Activated CD4-positive, alpha-beta T cell treated with anti-CD3 and anti-CD28 coated beads, Interleukin-2, amount 50 U/mL, for 1 hour (primary cell): ENCODE results near the gene FGF2.
A peak's percentile ranks its signal among the peaks of the same experiment; 100 is the strongest.

Experiments
- DNase-seq: peaks from one replicate; pipeline ENCODE4 v3.0.0-alpha.2; 2020

Gene FGF2

DNA sequence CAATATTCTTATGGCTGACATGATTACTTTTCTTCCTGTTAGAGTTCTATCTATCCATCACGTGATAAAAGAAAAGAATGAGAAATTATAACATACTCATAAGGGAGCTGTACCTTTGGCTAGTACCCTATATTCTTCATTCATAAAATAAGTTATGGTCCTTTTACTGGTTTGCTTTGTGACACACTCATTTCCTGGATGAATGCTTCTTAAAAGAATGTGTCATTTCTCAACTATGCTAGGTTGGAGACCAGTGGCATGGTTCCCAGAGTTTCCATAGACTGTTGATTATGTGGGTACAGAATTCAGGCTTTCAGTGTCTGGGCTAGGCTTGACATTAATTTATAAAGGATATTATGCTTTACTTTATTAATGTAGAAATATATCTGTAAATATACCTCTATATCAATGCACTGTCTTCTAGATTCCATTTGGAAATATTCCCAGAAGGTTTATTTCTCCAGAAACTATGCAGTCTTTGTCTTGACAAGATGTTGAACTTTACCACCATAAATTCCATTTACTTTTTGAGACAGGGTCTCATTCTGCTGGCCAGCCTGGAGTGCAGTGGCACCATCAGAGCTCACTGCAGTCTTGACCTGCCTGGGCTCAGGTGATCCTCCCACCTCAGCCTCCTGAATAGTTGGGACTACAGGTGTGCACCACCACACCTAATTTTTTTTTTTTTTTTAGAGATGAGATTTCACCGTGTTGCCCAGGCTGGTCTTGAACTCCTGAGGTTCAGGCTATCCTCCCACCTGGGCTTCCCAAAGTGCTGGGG is 71.9 kb downstream of the FGF2 start:
- DNase-seq = no peak

DNA sequence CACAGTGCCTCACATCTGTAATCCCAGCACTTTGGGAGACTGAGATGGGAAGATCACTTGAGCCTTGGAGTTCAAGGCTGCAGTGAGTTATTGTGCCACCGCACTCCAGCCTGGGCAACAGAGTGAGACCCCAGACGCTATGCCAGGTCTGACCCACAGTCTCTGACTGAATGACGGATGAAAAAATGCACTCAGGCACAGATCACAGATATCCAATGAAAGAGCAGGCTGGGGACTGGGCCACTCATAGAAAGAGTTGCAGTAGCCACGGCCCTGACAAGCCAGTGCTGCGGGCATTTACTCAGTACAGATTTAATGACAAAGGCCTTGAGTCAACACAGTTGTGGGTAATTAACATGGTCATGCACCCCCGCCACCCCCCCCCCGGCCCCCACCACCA is 73.1 kb downstream of the FGF2 start:
- no peak for DNase-seq

DNA sequence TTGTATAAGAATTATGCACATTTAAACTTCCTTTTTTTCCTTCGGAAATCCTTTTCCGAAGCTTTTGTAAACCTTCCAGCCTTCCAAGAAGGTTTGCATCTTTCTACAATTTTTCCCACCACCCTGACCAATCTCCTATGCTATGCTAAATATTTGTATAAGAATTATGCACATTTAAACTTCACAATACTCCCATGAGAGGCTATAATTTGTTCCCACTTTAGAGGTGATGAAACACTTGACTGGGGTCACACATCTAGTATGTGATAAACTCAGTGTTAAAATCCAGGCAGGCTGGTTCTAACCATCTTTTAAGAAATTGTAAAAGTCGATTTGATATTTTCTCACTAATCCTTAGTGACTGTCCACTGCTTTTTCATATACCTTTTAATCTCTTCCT is 73.7 kb downstream of the FGF2 start:
- DNase-seq = no peak

DNA sequence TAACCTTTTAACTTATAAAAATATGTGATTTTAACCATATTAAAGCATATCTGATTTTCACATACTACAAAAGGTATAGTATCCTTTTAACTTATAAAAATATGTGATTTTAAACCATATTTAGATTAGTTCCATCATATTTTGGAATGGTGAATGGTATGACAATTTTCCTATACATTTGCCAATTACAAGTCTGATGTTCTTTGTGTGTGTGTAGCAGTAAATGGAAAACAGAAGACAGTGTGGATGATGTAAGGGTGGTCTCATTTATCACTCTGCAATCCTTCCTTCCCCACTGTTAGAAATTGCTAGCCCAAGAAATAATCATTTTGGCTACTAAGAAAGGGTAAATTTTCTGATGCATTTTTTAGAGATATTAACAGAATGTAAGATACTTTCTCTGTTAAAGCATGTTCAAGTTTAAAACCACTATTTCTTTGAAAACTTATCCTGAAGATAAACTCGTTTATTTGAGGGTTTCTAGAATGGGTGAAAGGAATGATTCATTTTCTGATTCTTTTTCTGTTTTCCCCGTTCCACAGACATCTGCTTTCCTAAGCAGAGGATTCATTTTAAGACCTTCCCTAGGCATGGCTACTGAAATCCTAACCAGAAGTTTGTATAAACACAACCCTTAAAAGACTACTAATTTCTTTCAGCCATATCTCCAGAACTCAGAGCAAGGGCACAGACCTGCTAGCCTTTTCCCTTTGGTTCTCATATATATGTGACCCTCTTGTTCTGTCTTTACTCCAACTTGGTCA is 74.8 kb downstream of the FGF2 start:
- DNase-seq = no peak

DNA sequence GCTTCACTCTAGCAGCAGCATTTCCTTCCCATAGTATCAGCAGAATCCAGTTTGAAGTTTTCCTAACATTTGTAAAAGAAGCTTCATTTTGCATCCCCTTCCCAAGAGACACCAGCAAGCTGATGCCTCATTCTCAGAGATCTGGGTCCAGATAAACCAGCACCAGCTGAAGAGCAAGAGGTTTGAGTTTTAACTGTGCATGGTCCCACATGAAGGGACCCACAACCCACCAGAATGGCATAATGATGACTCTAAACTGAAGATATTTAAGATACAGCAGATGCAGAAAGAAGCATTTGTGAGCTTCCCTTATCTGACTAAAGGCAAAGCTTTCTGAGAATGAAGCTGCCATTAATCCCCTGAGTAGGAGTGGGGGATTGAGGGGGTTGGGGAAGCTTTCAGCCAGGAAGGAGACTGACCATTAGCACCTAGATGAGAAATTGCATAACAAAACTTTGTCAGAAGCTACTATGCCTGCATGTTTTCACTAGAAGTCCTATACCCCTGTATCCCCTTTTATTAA is 77.2 kb downstream of the FGF2 start:
- no peak for DNase-seq

DNA sequence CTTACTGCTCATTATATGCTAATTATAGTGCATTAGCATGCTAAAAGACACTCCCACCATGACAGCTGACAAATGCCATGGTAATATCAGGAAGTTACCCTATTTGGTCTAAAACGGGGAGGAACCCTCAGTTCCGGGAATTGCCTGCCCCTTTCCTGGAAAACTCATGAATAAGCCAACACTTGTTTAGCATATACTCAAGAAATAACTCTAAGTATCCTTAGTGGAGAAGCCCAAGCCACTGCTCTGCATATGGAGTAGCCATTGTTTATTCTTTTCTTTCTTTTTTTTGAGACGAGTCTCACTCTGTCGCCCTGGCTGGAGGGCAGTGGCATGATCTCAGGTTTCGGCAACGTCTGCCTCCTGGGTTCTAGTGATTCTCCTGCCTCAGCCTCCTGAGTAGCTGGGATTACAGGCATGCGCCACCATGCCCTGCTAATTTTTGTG is 80.3 kb downstream of the FGF2 start:
- no peak for DNase-seq

DNA sequence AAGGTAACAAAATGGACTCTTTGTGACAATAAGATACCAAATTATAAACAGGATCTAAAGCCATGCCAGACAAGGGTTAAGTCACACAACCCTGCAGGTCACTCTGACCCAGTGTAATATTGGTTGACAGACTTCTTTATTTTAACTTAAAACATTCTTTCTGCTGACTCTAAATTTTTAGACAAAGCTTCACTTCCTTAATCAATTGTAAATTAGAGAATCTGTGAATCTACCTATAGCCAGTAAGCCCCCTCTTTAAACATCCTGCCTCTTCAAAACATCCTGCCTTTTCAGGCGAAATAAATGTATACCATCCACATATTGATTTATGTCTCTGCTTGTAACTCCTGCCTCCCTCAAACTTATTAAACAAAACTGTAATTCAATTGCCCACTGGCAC is 81.6 kb downstream of the FGF2 start:
- no peak for DNase-seq

DNA sequence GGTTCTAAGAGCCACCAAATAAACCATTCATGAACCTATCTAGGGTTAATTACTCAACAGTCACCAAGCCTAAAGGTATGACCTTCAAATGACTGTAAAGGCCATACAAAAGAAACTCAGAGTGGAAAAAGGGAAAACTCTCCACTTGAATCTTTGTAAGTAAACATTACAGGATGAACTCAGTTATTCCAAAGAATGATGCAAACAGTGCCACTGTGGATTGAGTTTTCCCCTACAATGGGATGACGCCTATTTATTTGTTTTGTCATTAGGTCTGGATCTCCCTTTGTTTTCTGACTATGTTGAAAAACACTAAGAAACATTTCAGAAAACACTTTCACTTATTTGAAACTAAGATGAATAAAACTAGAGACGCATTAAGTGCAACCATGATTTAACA is 83.1 kb downstream of the FGF2 start:
- DNase-seq = no peak

DNA sequence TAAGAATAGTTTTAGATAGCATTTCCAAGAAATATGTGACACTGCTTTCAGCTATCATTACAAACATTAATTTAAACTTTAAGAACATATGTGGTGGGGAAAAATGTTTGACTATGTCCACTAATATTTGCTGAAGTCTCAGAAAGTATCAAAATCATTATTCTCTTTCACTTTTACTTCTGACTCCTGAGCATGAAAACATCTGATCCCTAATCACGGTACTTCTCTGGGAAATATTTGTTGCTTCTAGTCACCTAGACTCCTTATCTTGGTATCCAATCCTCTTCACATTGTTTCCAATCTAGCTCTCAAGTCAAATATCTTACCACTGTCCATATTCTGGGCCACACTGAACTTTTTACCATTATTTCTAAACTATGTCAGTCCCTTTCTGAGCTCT is 85.0 kb downstream of the FGF2 start:
- DNase-seq = no peak

DNA sequence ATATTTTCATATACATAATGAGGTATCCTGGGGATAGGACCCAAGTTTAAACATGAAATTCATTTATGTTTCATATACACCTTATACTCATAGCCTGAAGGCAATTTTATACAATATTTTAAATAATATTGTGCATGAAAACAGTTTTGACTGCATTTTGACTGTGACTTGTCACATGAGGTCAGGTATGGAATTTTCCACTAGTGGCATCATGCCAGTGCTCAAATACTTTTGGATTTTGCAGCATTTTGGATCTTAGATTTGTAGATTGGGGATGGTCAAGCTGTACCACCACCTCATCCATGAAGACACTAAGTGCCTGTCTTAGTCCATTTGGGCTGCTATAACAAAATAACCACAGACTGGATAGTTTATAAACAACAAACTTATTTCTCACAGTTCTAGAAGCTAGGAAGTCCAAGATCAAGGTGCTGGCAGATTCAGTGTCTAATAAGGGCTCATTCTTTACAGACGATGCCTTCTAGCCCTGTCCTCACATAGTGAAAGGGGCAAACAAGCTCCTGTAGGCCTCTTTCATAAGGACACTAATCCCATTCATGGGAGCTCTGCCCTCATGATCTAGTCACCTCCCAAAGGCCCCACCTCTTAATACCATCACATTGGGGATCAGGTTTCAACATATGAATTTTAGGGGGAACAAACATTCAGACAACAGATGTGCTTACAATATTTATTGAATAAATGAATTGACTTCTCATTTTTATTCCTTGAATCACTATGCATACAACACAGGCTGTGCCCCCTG is 86.4 kb downstream of the FGF2 start:
- DNase-seq = no peak

DNA sequence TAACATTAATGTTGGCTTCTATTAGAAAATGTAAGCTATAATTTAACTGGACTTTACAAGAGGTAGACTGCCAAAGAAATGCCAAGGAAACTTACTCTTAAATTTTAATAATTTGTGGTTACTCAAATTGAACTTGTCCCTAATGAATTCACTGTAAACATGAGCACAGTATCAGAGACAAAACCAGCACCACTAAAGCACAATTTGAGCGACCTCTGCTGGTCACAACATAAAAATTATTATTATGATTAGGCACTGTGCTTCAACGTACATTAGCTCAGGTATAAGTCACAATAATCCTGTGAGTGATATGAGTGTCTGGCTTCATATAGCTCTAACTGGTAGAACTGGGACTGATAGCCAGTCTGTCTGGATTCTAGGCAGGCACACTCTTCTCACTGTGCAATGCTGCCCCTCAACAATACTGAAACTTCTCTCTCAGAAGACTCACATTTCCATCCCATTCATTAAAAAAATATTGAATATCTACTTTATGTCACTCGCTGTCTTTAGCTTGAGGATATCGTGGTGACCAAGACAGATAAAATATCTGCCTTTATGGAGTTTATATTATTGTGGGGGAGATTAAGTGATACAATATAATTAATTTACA is 87.8 kb downstream of the FGF2 start:
- no peak for DNase-seq

DNA sequence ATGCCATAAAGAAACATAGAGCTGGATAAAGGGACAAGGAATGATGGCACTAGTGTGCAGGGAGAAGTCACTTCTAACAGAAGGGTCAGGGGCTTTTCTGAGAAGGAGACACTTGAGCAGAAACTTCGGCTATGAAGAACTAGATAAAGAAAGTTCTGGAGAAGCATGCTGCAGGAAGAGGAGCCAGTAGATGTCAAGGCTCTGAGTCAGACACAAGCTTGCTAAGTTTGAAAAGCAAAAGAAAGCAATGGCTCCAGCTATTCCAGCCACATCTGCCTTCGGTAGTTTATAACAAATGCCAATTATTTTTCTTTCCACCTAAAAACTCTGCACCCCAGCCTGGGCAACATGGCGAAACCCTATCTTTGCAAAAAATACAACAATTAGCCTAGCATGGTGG is 88.3 kb downstream of the FGF2 start:
- no peak for DNase-seq

DNA sequence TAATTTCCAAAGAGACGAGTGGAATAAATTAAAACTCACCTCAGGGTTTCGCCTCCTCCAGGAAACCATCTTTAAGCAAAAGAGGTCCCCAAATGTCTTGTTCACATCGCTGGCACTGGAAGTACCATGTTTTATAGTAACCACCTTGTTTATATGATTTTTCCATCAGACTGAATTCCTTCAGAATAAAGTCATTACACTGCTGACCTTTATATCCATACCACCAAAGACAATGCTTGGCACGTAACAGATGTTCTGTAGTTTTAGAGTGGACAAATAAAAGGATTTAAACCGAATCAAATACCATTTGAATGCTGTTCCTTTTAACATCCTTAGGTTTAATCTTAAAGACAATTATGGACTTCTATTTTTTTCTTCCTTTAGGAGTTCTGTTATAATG is 91.1 kb downstream of the FGF2 start:
- no peak for DNase-seq

DNA sequence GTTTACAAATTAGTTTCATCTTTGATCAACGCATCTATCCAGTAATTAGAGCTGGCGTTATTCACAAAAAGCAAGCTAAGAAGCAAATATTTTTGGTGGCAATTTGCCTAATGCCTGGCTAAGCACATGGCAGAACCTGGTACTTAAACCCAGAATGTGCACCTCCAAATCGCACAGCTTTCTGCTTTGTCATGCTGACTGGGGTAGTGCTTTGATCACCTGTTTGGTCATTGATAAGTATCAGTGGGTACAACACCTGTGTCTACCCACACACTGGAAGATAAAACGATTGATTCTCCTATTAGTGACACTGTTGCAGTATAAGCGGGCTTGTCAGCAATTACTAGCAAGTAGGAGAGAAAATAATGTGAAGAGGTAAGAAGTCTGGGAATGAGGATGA is 93.8 kb downstream of the FGF2 start:
- DNase-seq = no peak

DNA sequence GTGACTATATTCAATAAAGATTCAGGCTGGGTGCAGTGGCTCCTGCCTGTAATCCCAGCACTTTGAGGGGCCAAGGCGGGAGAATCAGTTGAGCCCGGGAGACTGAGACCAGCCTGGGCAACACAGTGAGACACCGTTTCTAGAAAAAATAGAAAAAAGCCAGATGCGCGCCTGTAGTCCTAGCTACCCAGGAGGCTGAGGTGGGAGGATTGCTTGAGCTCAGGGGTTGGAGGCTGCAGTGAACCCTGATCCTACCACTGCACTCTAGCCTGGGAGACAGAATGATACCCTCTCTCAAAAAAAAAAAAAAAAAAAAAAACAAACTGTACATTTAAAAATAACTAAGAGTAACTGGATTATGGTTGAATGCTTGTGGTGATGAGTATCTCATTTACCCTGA is 94.7 kb downstream of the FGF2 start:
- DNase-seq = no peak

DNA sequence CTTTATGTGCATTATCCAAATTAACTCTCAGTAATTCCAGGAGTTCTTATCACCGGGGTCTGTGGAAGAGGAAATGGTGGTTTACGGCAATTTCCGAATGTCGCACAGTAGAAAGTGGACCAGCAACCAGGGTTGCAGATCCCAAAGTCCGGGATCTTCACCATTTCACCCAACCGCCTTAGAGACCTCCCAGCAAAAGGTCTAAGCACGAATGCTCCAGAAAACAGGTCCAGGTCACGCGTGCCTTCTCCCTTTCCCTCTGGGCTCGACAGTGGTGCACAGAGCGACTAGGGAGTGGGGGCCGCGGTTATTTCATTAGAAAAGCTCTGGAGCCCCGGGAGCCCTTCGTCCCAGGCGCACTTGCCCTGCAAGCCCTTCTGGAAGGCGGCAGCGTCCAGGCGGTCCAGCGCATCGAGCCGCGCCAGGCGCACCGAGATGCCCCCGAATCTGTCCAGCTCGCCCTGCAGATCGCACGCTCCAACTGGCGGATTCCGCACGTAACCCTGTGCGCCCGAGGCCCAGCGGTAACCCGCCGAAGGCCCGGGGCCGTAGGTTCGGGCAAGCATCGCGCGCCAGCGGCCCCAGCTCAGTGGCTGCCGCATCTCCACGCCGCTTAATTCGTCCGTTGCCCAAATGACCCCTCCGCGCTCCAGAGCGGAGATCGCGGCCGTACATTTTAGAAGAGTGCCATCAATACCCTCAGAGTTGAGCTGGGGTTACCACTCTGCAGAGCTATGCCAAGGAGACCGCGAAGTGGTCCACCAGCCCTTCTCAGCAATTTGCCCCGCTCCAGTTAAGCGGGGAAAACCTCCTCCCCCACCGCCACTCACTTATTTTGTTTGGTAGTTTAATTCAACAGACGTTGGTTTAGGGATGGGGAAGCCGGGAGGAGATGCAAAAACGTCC is 95.6 kb downstream of the FGF2 start, which contains the start of gene NUDT6:
Gene NUDT6, minus strand, starts transcription at position 627 of the 906 bp plus-strand sequence. Its CDS starts 25 bp downstream, at position 602.
- peak; percentile 16 for DNase-seq

DNA sequence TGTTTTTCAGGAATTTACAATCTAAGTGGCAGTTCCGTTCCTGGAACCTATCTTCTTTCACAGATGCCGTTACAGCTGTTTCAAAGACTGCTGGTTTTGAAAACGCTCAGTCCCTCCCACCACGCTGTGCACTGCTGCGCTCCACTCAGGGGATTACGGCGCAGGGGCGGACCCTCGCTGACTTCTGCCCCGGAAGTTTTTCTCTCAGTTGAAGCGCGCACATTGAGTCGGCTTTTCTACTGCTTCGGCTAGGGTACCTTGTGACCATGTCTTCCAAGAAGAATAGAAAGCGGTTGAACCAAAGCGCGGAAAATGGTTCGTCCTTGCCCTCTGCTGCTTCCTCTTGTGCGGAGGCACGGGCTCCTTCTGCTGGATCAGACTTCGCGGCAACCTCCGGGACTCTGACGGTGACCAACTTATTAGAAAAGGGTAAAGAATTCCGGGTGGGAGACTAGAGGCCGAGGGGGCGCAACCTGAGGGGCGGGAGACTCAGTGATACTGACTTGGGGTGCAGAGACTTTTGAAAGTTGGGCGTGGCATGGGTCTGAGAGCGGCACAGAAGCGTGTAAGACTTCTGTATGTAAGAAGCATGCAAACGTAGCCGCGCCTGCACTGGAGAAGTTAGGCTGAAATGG is 96.4 kb downstream of the FGF2 start:
- peak; percentile 84 for DNase-seq

DNA sequence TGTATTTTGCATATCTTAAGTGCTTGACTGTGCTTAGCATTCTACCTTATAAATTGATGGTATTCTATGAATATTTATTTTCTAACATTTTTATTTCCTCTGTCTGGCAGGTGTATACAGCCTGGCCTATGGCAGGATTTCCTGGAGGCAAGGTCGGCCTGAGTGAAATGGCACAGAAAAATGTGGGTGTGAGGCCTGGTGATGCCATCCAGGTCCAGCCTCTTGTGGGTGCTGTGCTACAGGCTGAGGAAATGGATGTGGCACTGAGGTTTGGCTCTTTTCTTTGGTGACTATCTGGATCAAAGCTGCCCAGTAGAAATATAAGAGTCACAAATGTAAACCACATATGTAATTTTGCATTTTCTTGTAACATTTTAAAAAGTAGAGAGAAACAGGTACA is 102.3 kb downstream of the FGF2 start:
- DNase-seq = no peak

DNA sequence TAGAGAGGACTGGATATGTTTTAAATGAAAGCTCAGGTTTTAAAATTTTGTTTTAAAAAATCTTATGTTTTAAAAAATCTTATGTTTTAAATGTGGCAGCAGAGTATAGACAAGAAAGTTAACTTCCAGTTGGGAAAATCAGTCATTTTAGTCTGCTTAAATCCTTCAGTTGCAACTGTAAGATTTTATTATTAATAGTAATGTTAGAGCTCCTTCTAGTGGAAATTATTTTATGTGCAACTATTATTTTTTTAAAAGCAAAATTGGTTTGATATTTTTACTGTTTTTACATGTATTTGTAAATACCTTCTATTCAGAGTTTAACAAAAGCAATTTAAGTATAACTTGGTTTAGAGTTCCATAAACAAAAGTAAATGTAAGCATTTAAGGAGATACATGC is 104.2 kb downstream of the FGF2 start:
- DNase-seq = no peak

DNA sequence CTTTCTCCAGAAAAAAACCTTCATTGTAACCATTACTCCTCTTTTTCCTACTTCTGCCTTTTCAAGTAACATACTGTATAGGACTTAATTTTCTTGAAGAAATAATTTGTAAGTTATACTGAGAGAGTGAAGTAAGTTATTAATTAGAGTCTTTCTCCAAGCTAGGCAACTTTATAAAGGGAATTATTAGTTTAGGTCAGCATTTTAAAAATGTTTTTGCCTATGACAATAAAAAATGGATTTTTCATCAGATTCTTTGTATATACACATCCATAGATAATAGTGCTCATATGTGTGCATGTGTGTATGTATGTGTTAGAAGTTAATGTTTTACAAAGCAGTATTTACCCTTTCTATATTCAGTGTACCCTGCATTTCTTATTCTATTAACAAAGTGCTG is 106.1 kb downstream of the FGF2 start:
- DNase-seq = no peak

DNA sequence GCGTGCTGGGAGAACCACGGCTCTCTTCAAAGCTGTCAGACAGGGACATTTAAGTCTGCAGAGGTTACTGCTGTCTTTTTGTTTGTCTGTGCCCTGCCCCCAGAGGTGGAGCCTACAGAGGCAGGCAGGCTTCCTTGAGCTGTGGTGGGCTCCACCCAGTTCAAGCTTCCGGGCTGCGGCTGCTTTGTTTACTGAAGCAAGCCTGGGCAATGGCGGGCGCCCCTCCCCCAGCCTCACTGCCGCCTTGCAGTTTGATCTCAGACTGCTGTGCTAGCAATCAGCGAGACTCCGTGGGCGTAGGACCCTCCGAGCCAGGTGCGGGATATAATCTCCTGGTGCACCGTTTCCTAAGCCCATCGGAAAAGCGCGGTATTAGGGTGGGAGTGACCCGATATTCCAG is 118.5 kb downstream of the FGF2 start:
- DNase-seq = peak; percentile 37
